ENCODE results near the gene TLN1. TPM values are rescaled to one million over a fixed set of nuclear protein-coding genes. Genes with fewer than 3 reads are reported as not detected.

TLN1 gene
- total RNA-seq, 1 experiment from 2014 or later, result 347 TPM

- ATAC-seq (no peak), DNase-seq (ENCODE audit: low read depth, low spot score) (no peak)
- TF ChIP-seq POLR2AphosphoS5 (IDR thresholded peaks at IDR 0.05; ENCODE audit: low read depth, low read length) (no peak), SIN3A (IDR thresholded peaks at IDR 0.05; ENCODE audit: borderline replicate concordance, insufficient read depth, low read depth, low read length) (no peak), CTCF (IDR thresholded peaks at IDR 0.05) (no peak), TCF7L2 (IDR thresholded peaks at IDR 0.05; ENCODE audit: low read depth, low read length) (no peak), REST (IDR thresholded peaks at IDR 0.05; ENCODE audit: insufficient read depth in 1 of 2, low read depth in 2 of 2, low read length in 1 of 2) (no peak)
- no peaks in the 10 kb centered on the region for H3K4me1 ChIP-seq (ENCODE audit: control insufficient read depth, insufficient read depth, low read length)
- ChIA-PET CTCF (interaction anchor here (0.6 to 2.4 kb wide), 2 partner anchors 17 to 1583 kb away, joined by 3 to 6 read pairs; no protein-coding TSS in a partner anchor), POLR2A (no interaction called here)
- H3K36me3 ChIP-seq (ENCODE audit: control insufficient read depth, insufficient read depth, low read length), result peaks cover 37% of the 10 kb centered on the region
- intact Hi-C loops (cut with micrococcal nuclease; ENCODE audit: unreplicated experiment), result no loop called here
- H3K27ac ChIP-seq (ENCODE audit: low read length), result no peak overlapping the region
- no peaks in the 10 kb centered on the region for H3K27me3 ChIP-seq (ENCODE audit: control insufficient read depth, insufficient read depth, low read length)
- in situ Hi-C loops (cut with HindIII; ENCODE audit: low pct_unique_long_range_greater_than_20kb, low sequenced_read_pairs), result no loop called here
- H3K9me3 ChIP-seq (ENCODE audit: control insufficient read depth, insufficient read depth, low read depth, low read length), result no peaks in the 10 kb centered on the region
- no peak overlapping the region for H3K4me3 ChIP-seq (ENCODE audit: low read depth in 2 of 2, low read length in 2 of 2)
- BruUV-seq (replicated peaks), result no TSS peak
Measured at GRCh38 chr9:35712762-35713400, 19.1 kb downstream of the TLN1 start.

GRCh38 chr9:35711501-35712428 is 20.2 kb downstream of the TLN1 start:
- Histone ChIP-seq H3K9me3 (ENCODE audit: control insufficient read depth, insufficient read depth, low read depth, low read length) (no peaks in the 10 kb centered on the region), H3K27ac (ENCODE audit: low read length) (no peak overlapping the region), H3K4me3 (ENCODE audit: low read depth in 2 of 2, low read length in 2 of 2) (no peak overlapping the region), H3K4me1 (ENCODE audit: control insufficient read depth, insufficient read depth, low read length) (no peaks in the 10 kb centered on the region), H3K36me3 (ENCODE audit: control insufficient read depth, insufficient read depth, low read length) (peaks cover 38% of the 10 kb centered on the region), H3K27me3 (ENCODE audit: control insufficient read depth, insufficient read depth, low read length) (no peaks in the 10 kb centered on the region)
- intact Hi-C loops (cut with micrococcal nuclease; ENCODE audit: unreplicated experiment) (no loop called here), in situ Hi-C loops (cut with HindIII; ENCODE audit: low pct_unique_long_range_greater_than_20kb, low sequenced_read_pairs) (no loop called here)
- no peak for ATAC-seq
- ChIA-PET POLR2A (interaction anchor here (0.6 kb wide), 1 partner anchor 25 kb away, joined by 14 read pairs; no protein-coding TSS in a partner anchor), CTCF (interaction anchor here (0.6 to 2.4 kb wide), 2 partner anchors 16 to 1584 kb away, joined by 3 to 6 read pairs; no protein-coding TSS in a partner anchor)
- no TSS peak for BruUV-seq (replicated peaks)
- TF ChIP-seq TCF7L2 (IDR thresholded peaks at IDR 0.05; ENCODE audit: low read depth, low read length) (no peak), CTCF (IDR thresholded peaks at IDR 0.05) (no peak), REST (IDR thresholded peaks at IDR 0.05; ENCODE audit: insufficient read depth in 1 of 2, low read depth in 2 of 2, low read length in 1 of 2) (no peak), SIN3A (IDR thresholded peaks at IDR 0.05; ENCODE audit: borderline replicate concordance, insufficient read depth, low read depth, low read length) (no peak), POLR2AphosphoS5 (IDR thresholded peaks at IDR 0.05; ENCODE audit: low read depth, low read length) (no peak)
- DNase-seq (ENCODE audit: low read depth, low spot score), result no peak

All from Panc1 (cell line).